ENCODE data around the gene GALNT17. TPM values are rescaled to one million over a fixed set of nuclear protein-coding genes. Genes with fewer than 3 reads are reported as not detected.
"Not testable (repeated sequence)": the region's sequence is repeated elsewhere in the genome, so short reads cannot be mapped to it uniquely, and the experiment has no call there.

GALNT17 gene
- total and polyA plus RNA-seq, 3 experiments from 2014 or later = not detected

- no peak overlapping the region for H3K27ac ChIP-seq (ENCODE audit: low read depth, low read length)
- no peaks in the 10 kb centered on the region for H3K4me1 ChIP-seq (ENCODE audit: insufficient read depth, low read length)
- CTCF ChIA-PET = no interaction called here
- no peak for DNase-seq
- Mint-ChIP-seq H3K27me3 (no peaks in the 10 kb centered on the region), H3K36me3 (peaks cover 0 to 4% (median 0%) of the 10 kb centered on the region in 3 donors), H3K4me3 (no peak overlapping the region), H3K27ac (no peak overlapping the region), H3K4me1 (no peaks in the 10 kb centered on the region), H3K9me3 (peaks cover 3 to 18% (median 15%) of the 10 kb centered on the region in 5 donors)
- H3K36me3 ChIP-seq (ENCODE audit: insufficient read depth, low read length) = no peaks in the 10 kb centered on the region
- POLR2A ChIA-PET = no interaction called here
- H3K4me3 ChIP-seq (ENCODE audit: low read length) = no peak overlapping the region
- H3K9me3 ChIP-seq (ENCODE audit: low read length) = no peaks in the 10 kb centered on the region
- no peaks in the 10 kb centered on the region for H3K27me3 ChIP-seq (ENCODE audit: insufficient read depth, low read length, poor library complexity, severe bottlenecking)
Observed at GRCh38 chr7:71243736-71244410, 111.9 kb downstream of the GALNT17 start.

- H3K4me1 Mint-ChIP-seq = no peaks in the 10 kb centered on the region
- no peaks in the 10 kb centered on the region for H3K27me3 Mint-ChIP-seq
- Histone ChIP-seq H3K27me3 (ENCODE audit: insufficient read depth, low read length, poor library complexity, severe bottlenecking) (no peaks in the 10 kb centered on the region), H3K9me3 (ENCODE audit: low read length) (no peaks in the 10 kb centered on the region), H3K27ac (ENCODE audit: low read depth, low read length) (no peak overlapping the region), H3K4me1 (ENCODE audit: insufficient read depth, low read length) (no peaks in the 10 kb centered on the region), H3K4me3 (ENCODE audit: low read length) (no peak overlapping the region), H3K36me3 (ENCODE audit: insufficient read depth, low read length) (no peaks in the 10 kb centered on the region)
- POLR2A ChIA-PET = no interaction called here
- no peak overlapping the region for H3K4me3 Mint-ChIP-seq
- H3K9me3 Mint-ChIP-seq = peaks cover 3 to 18% (median 14%) of the 10 kb centered on the region in 5 donors
- peaks cover 0 to 4% (median 0%) of the 10 kb centered on the region in 3 donors for H3K36me3 Mint-ChIP-seq
- no peak overlapping the region for H3K27ac Mint-ChIP-seq
- no peak for DNase-seq
- CTCF ChIA-PET = no interaction called here
Observed at GRCh38 chr7:71245038-71245437, 113.1 kb downstream of the GALNT17 start.

GRCh38 chr7:71251706-71252105 lies 119.8 kb downstream of the GALNT17 start:
- no peaks in the 10 kb centered on the region for H3K9me3 ChIP-seq (ENCODE audit: low read length)
- Mint-ChIP-seq H3K27me3 (no peaks in the 10 kb centered on the region), H3K27ac (no peak overlapping the region), H3K4me1 (no peaks in the 10 kb centered on the region), H3K9me3 (peaks cover 3 to 19% (median 9%) of the 10 kb centered on the region in 5 donors), H3K4me3 (no peak overlapping the region), H3K36me3 (peaks cover 0 to 4% (median 0%) of the 10 kb centered on the region in 3 donors)
- H3K27me3 ChIP-seq (ENCODE audit: insufficient read depth, low read length, poor library complexity, severe bottlenecking) = no peaks in the 10 kb centered on the region
- H3K4me1 ChIP-seq (ENCODE audit: insufficient read depth, low read length) = no peaks in the 10 kb centered on the region
- DNase-seq = no peak
- no peak overlapping the region for H3K4me3 ChIP-seq (ENCODE audit: low read length)
- ChIA-PET CTCF (no interaction called here), POLR2A (no interaction called here)
- H3K36me3 ChIP-seq (ENCODE audit: insufficient read depth, low read length) = no peaks in the 10 kb centered on the region
- no peak overlapping the region for H3K27ac ChIP-seq (ENCODE audit: low read depth, low read length)

GRCh38 chr7:71254751-71255150 lies 122.8 kb downstream of the GALNT17 start:
- Mint-ChIP-seq H3K27me3 (no peaks in the 10 kb centered on the region), H3K9me3 (peaks cover 2 to 18% (median 13%) of the 10 kb centered on the region in 5 donors), H3K4me3 (no peak overlapping the region), H3K4me1 (no peaks in the 10 kb centered on the region), H3K36me3 (no peaks in the 10 kb centered on the region), H3K27ac (no peak overlapping the region)
- Histone ChIP-seq H3K4me1 (ENCODE audit: insufficient read depth, low read length) (no peaks in the 10 kb centered on the region), H3K27me3 (ENCODE audit: insufficient read depth, low read length, poor library complexity, severe bottlenecking) (no peaks in the 10 kb centered on the region), H3K27ac (ENCODE audit: low read depth, low read length) (no peak overlapping the region), H3K4me3 (ENCODE audit: low read length) (no peak overlapping the region), H3K9me3 (ENCODE audit: low read length) (no peaks in the 10 kb centered on the region), H3K36me3 (ENCODE audit: insufficient read depth, low read length) (no peaks in the 10 kb centered on the region)
- CTCF ChIA-PET = no interaction called here
- POLR2A ChIA-PET = no interaction called here
- no peak for DNase-seq

GRCh38 chr7:71255537-71256178 lies 123.7 kb downstream of the GALNT17 start:
- CTCF ChIA-PET = no interaction called here
- H3K4me3 Mint-ChIP-seq = no peak overlapping the region
- Histone ChIP-seq H3K4me1 (ENCODE audit: insufficient read depth, low read length) (no peaks in the 10 kb centered on the region), H3K27me3 (ENCODE audit: insufficient read depth, low read length, poor library complexity, severe bottlenecking) (no peaks in the 10 kb centered on the region), H3K4me3 (ENCODE audit: low read length) (no peak overlapping the region), H3K9me3 (ENCODE audit: low read length) (no peaks in the 10 kb centered on the region), H3K27ac (ENCODE audit: low read depth, low read length) (no peak overlapping the region), H3K36me3 (ENCODE audit: insufficient read depth, low read length) (no peaks in the 10 kb centered on the region)
- H3K27me3 Mint-ChIP-seq = no peaks in the 10 kb centered on the region
- no peak for DNase-seq
- H3K9me3 Mint-ChIP-seq = peaks cover 2 to 18% (median 13%) of the 10 kb centered on the region in 5 donors
- no peaks in the 10 kb centered on the region for H3K4me1 Mint-ChIP-seq
- H3K36me3 Mint-ChIP-seq = no peaks in the 10 kb centered on the region
- POLR2A ChIA-PET = no interaction called here
- H3K27ac Mint-ChIP-seq = no peak overlapping the region

GRCh38 chr7:71261066-71261465 lies 129.1 kb downstream of the GALNT17 start:
- no peaks in the 10 kb centered on the region for H3K36me3 Mint-ChIP-seq
- POLR2A ChIA-PET = no interaction called here
- CTCF ChIA-PET = no interaction called here
- Histone ChIP-seq H3K4me1 (ENCODE audit: insufficient read depth, low read length) (no peaks in the 10 kb centered on the region), H3K27ac (ENCODE audit: low read depth, low read length) (no peak overlapping the region), H3K36me3 (ENCODE audit: insufficient read depth, low read length) (no peaks in the 10 kb centered on the region), H3K4me3 (ENCODE audit: low read length) (no peak overlapping the region), H3K27me3 (ENCODE audit: insufficient read depth, low read length, poor library complexity, severe bottlenecking) (no peaks in the 10 kb centered on the region), H3K9me3 (ENCODE audit: low read length) (no peaks in the 10 kb centered on the region)
- H3K9me3 Mint-ChIP-seq = peaks cover 6 to 22% (median 18%) of the 10 kb centered on the region in 5 donors
- no peak overlapping the region for H3K4me3 Mint-ChIP-seq
- no peak for DNase-seq
- H3K4me1 Mint-ChIP-seq = no peaks in the 10 kb centered on the region
- no peaks in the 10 kb centered on the region for H3K27me3 Mint-ChIP-seq
- no peak overlapping the region for H3K27ac Mint-ChIP-seq

GRCh38 chr7:71262834-71263233 lies 130.9 kb downstream of the GALNT17 start:
- H3K4me1 Mint-ChIP-seq; H3K36me3 ChIP-seq (ENCODE audit: insufficient read depth, low read length); POLR2A ChIA-PET; H3K27me3 Mint-ChIP-seq; H3K4me3 ChIP-seq (ENCODE audit: low read length); CTCF ChIA-PET; DNase-seq; H3K27me3 ChIP-seq (ENCODE audit: insufficient read depth, low read length, poor library complexity, severe bottlenecking); H3K4me3 Mint-ChIP-seq; H3K36me3 Mint-ChIP-seq; H3K27ac ChIP-seq (ENCODE audit: low read depth, low read length); H3K4me1 ChIP-seq (ENCODE audit: insufficient read depth, low read length); H3K9me3 ChIP-seq (ENCODE audit: low read length): not testable (repeated sequence)
- peaks cover 10 to 27% (median 15%) of the 10 kb centered on the region in 5 donors for H3K9me3 Mint-ChIP-seq
- peak overlapping the region in 1 of 8 donors; percentile 63 for H3K27ac Mint-ChIP-seq

GRCh38 chr7:71264005-71264404 lies 132.1 kb downstream of the GALNT17 start:
- Histone ChIP-seq H3K9me3 (ENCODE audit: low read length) (no peaks in the 10 kb centered on the region), H3K4me1 (ENCODE audit: insufficient read depth, low read length) (no peaks in the 10 kb centered on the region), H3K27ac (ENCODE audit: low read depth, low read length) (no peak overlapping the region), H3K4me3 (ENCODE audit: low read length) (no peak overlapping the region), H3K36me3 (ENCODE audit: insufficient read depth, low read length) (no peaks in the 10 kb centered on the region), H3K27me3 (ENCODE audit: insufficient read depth, low read length, poor library complexity, severe bottlenecking) (no peaks in the 10 kb centered on the region)
- Mint-ChIP-seq H3K36me3 (no peaks in the 10 kb centered on the region), H3K27ac (no peak overlapping the region), H3K9me3 (peaks cover 14 to 21% (median 15%) of the 10 kb centered on the region in 5 donors), H3K27me3 (peaks cover 0 to 1% of the 10 kb centered on the region in 2 donors), H3K4me3 (no peak overlapping the region), H3K4me1 (no peaks in the 10 kb centered on the region)
- POLR2A ChIA-PET = no interaction called here
- CTCF ChIA-PET = no interaction called here
- DNase-seq = no peak

Measured in CD8-positive, alpha-beta memory T cell (primary cell).